Neural progenitor cell (in vitro differentiated cells): Measurements from ENCODE around the gene RGS10. TPM values are rescaled to one million over a fixed set of nuclear protein-coding genes. Genes with fewer than 3 reads are reported as not detected.

Source experiments
- DNase-seq: peaks from one replicate; pipeline ENCODE4 v3.0.0-alpha.2; 2016; ENCODE audit warnings: low spot score
- H2AFZ ChIP-seq: fragments of 200-600 bp; sonication (generic); replicated peaks from 2 replicates; pipeline ENCODE4 v1.6.1; 2016; ENCODE audit warnings: antibody characterized with exemption
- H3F3A ChIP-seq: fragments of 200-600 bp; sonication (generic); 2 replicates; pipeline ENCODE4 v1.6.1; 2016; ENCODE audit warnings: antibody characterized with exemption, low read depth
- H3K27ac ChIP-seq: fragments of 200-600 bp; sonication (generic); 2 replicates; pipeline ENCODE4 v1.5.1; 2016; ENCODE audit warnings: mild to moderate bottlenecking
- H3K27me3 ChIP-seq: fragments of 200-600 bp; sonication (generic); 2 replicates; pipeline ENCODE4 v1.6.1; 2016; ENCODE audit warnings: mild to moderate bottlenecking, moderate library complexity
- H3K36me3 ChIP-seq: fragments of 200-600 bp; sonication (generic); 2 replicates; pipeline ENCODE4 v1.5.1; 2016
- H3K4me1 ChIP-seq: fragments of 200-600 bp; sonication (generic); 2 replicates; pipeline ENCODE4 v1.6.1; 2016; ENCODE audit warnings: mixed run types
- H3K4me2 ChIP-seq: fragments of 200-600 bp; sonication (generic); 2 replicates; pipeline ENCODE4 v1.6.1; 2016
- H3K4me3 ChIP-seq: fragments of 200-600 bp; sonication (generic); 2 replicates; pipeline ENCODE4 v1.5.1; 2016
- H3K79me2 ChIP-seq: fragments of 200-600 bp; sonication (generic); 2 replicates; pipeline ENCODE4 v1.6.1; 2016; ENCODE audit warnings: low read depth
- H3K9ac ChIP-seq: fragments of 200-600 bp; sonication (generic); 2 replicates; pipeline ENCODE4 v1.6.1; 2016
- H3K9me3 ChIP-seq: fragments of 200-600 bp; sonication (generic); 2 replicates; pipeline ENCODE4 v1.5.1; 2016; ENCODE audit warnings: low read depth
- H4K20me1 ChIP-seq: fragments of 200-600 bp; sonication (generic); 2 replicates; pipeline ENCODE4 v1.6.1; 2016; ENCODE audit warnings: low read depth
- H3K27ac Mint-ChIP-seq: 3 replicates; pipeline ENCODE4 v1.8.0; 2021; ENCODE audit warnings: mixed read lengths
- H3K27me3 Mint-ChIP-seq: 2 replicates; pipeline ENCODE4 v1.8.0; 2022; ENCODE audit warnings: low read depth, mild to moderate bottlenecking, inconsistent platforms, moderate library complexity, mixed read lengths; ENCODE audit not compliant: insufficient read depth
- H3K36me3 Mint-ChIP-seq: 3 replicates; pipeline ENCODE4 v1.8.0; 2021; ENCODE audit warnings: mixed read lengths
- H3K4me1 Mint-ChIP-seq: 3 replicates; pipeline ENCODE4 v1.8.0; 2021; ENCODE audit warnings: mixed read lengths
- H3K4me3 Mint-ChIP-seq: 3 replicates; pipeline ENCODE4 v1.8.0; 2021; ENCODE audit warnings: mild to moderate bottlenecking, moderate library complexity, mixed read lengths
- H3K9me3 Mint-ChIP-seq: 3 replicates; pipeline ENCODE4 v1.8.0; 2020; ENCODE audit warnings: mixed read lengths
- EZH2 ChIP-seq: fragments of 200-600 bp; sonication (generic); IDR thresholded peaks from 2 replicates; pipeline ENCODE4 v1.6.1; 2017; ENCODE audit warnings: antibody characterized with exemption, mild to moderate bottlenecking, moderate library complexity
- EZH2phosphoT487 ChIP-seq: fragments of 200-600 bp; sonication (generic); IDR thresholded peaks from 2 replicates; pipeline ENCODE4 v1.6.1; 2017; ENCODE audit warnings: antibody characterized with exemption
- total RNA-seq: library from RNA; depleted of rRNA; stranded (reverse); fragments of >200 nt; gene quantifications from 2 replicates; pipeline ENCODE4 v1.2.3, GENCODE V29; 2015; ENCODE audit warnings: low replicate concordance
- TF ChIP-seq, protein P1 (sequence below): fragments of 200-600 bp; sonication (generic); IDR thresholded peaks from 2 replicates; pipeline ENCODE4 v1.5.1; 2017; ENCODE audit warnings: antibody characterized with exemption, mild to moderate bottlenecking

Gene RGS10
- total RNA-seq, 1 donor from 2014 or later, result 12.0 TPM

DNA sequence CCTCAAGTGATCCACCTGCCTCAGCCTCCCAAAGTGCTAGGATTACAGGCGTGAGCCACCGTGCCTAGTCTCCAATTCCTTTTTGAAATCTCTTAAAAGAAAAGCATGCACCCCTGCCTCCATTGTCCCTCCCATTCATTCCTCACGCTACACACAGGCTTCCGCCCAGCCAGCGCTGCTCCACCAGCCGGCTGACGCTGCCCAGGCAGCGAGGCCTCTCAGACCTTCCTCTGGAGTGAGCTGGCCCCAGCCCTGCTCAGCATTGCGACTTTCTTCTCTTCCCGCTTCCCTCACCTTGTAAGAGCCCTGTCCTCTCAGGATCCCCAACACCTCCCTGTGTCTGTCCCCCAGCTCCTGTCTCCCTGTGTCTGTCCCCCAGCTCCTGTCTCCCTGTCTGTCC, 23.6 kb downstream of the RGS10 start:
- DNase-seq, result peak; percentile 67
- H3K4me1 ChIP-seq, result peaks cover 24% of the 10 kb centered on the region

DNA sequence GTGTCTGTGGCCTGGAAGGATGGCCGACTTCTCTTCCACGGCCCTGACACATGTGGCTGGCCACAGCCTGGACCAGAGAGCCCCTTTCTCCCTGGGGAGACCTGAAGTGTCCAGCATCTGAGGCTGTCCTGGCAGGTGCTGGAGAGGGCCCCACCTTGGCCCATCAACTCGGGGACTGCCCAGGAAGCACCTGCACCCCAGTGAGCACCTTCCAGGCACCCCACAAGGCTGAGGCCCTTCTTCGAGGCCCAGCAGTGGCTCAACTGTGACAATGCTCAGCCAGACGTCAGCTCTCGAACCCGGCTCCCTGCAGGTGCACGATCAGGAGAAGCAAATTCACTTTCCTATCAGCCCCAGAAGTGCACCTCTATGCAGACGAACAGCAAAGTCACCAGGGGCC, 24.3 kb downstream of the RGS10 start:
- peaks cover 41% of the 10 kb centered on the region for H3K4me1 Mint-ChIP-seq
- no peak overlapping the region for H3K9ac ChIP-seq
- no peaks in the 10 kb centered on the region for H3K79me2 ChIP-seq
- no peak overlapping the region for H3K27ac ChIP-seq
- H3F3A ChIP-seq, result no peaks in the 10 kb centered on the region
- H3K27me3 ChIP-seq, result no peaks in the 10 kb centered on the region
- peaks cover 24% of the 10 kb centered on the region for H3K4me1 ChIP-seq
- H3K27me3 Mint-ChIP-seq, result peaks cover 14% of the 10 kb centered on the region
- no peaks in the 10 kb centered on the region for H3K36me3 Mint-ChIP-seq
- H3K9me3 Mint-ChIP-seq, result no peaks in the 10 kb centered on the region
- no peak overlapping the region for H3K27ac Mint-ChIP-seq
- H3K4me3 ChIP-seq, result no peak overlapping the region
- H4K20me1 ChIP-seq, result no peaks in the 10 kb centered on the region
- no peak overlapping the region for H2AFZ ChIP-seq
- H3K4me2 ChIP-seq, result no peak overlapping the region
- no peak overlapping the region for H3K4me3 Mint-ChIP-seq
- no peaks in the 10 kb centered on the region for H3K9me3 ChIP-seq
- no peak for TF ChIP-seq EZH2phosphoT487
- TF ChIP-seq EZH2, result no peak
- TF ChIP-seq, protein P1, sequence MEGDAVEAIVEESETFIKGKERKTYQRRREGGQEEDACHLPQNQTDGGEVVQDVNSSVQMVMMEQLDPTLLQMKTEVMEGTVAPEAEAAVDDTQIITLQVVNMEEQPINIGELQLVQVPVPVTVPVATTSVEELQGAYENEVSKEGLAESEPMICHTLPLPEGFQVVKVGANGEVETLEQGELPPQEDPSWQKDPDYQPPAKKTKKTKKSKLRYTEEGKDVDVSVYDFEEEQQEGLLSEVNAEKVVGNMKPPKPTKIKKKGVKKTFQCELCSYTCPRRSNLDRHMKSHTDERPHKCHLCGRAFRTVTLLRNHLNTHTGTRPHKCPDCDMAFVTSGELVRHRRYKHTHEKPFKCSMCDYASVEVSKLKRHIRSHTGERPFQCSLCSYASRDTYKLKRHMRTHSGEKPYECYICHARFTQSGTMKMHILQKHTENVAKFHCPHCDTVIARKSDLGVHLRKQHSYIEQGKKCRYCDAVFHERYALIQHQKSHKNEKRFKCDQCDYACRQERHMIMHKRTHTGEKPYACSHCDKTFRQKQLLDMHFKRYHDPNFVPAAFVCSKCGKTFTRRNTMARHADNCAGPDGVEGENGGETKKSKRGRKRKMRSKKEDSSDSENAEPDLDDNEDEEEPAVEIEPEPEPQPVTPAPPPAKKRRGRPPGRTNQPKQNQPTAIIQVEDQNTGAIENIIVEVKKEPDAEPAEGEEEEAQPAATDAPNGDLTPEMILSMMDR, result no peak
- H3K36me3 ChIP-seq, result no peaks in the 10 kb centered on the region
- DNase-seq, result no peak

More for the DNA sequence above, 23.6 kb downstream of the RGS10 start:
- H4K20me1 ChIP-seq, result no peaks in the 10 kb centered on the region
- TF ChIP-seq EZH2 (no peak), EZH2phosphoT487 (no peak)
- TF ChIP-seq, protein P1, result no peak
- no peak overlapping the region for H3K4me3 Mint-ChIP-seq
- no peaks in the 10 kb centered on the region for H3F3A ChIP-seq
- no peaks in the 10 kb centered on the region for H3K27me3 ChIP-seq
- H3K27ac Mint-ChIP-seq, result no peak overlapping the region
- no peaks in the 10 kb centered on the region for H3K36me3 ChIP-seq
- no peak overlapping the region for H3K4me3 ChIP-seq
- no peak overlapping the region for H3K27ac ChIP-seq
- peak overlapping the region; percentile 45 for H3K4me2 ChIP-seq
- no peaks in the 10 kb centered on the region for H3K36me3 Mint-ChIP-seq
- H3K9ac ChIP-seq, result no peak overlapping the region
- H2AFZ ChIP-seq, result no peak overlapping the region
- H3K4me1 Mint-ChIP-seq, result peaks cover 41% of the 10 kb centered on the region
- H3K27me3 Mint-ChIP-seq, result peaks cover 12% of the 10 kb centered on the region
- no peaks in the 10 kb centered on the region for H3K9me3 ChIP-seq
- H3K79me2 ChIP-seq, result no peaks in the 10 kb centered on the region
- no peaks in the 10 kb centered on the region for H3K9me3 Mint-ChIP-seq

DNA sequence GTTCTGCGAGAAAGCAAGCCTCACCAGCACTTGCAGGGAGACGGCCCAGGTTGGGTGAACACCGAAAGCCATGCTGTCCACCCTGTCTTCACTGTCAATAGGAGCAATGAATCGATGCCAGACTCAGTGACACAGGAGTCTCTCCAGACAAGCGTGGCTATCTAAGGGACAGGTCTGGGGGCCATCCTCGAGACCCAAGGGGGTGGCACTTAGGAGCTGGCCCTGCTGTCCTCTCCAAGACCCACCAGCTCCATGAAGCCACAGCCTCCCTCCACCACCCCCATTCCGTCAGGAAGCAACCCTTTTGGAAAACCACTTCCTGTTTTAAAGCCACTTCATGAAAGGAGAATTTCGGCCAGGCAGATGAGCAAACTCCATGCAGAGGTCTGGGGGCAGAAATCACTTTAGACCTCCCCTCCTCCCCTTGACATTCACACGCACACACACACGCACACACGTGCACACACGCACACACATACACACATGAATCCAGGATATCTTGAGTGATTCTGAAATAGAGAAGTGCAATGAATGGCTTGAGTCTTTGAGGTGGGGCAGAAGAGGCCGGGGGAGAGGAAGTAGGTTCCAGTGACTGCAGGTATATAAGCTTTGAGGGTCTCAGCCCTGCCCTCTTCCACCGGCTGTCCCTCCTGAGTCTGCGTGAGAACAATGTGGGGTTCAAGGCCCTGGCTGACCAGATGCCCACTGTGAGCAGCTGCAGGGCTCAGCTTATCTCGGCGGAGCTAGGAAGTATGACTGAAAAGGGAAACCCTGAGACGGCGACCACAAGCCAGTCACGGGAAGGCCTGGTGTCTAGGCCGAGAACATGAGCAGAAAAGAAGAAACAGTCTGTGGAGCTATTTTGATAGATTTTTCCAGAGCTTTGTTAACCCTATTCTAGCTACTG, 25.0 kb downstream of the RGS10 start:
- Histone ChIP-seq H3K4me2 (no peak overlapping the region), H3K36me3 (no peaks in the 10 kb centered on the region), H3K9me3 (no peaks in the 10 kb centered on the region), H2AFZ (no peak overlapping the region), H3F3A (no peaks in the 10 kb centered on the region), H3K79me2 (no peaks in the 10 kb centered on the region), H3K27ac (no peak overlapping the region), H4K20me1 (no peaks in the 10 kb centered on the region), H3K4me3 (no peak overlapping the region), H3K27me3 (no peaks in the 10 kb centered on the region), H3K9ac (no peak overlapping the region), H3K4me1 (peaks cover 24% of the 10 kb centered on the region)
- Mint-ChIP-seq H3K9me3 (no peaks in the 10 kb centered on the region), H3K27ac (no peak overlapping the region), H3K4me1 (peaks cover 41% of the 10 kb centered on the region), H3K36me3 (no peaks in the 10 kb centered on the region), H3K27me3 (peaks cover 14% of the 10 kb centered on the region), H3K4me3 (peak overlapping the region; percentile 36)
- TF ChIP-seq EZH2phosphoT487, result no peak
- no peak for TF ChIP-seq EZH2
- TF ChIP-seq, protein P1, result no peak
- DNase-seq, result no peak
